NT2/D1 (cell line): ENCODE measurements around the gene SMARCC2.
A peak's percentile ranks its signal among the peaks of the same experiment; 100 is the strongest.

Source experiments
- DNase-seq: peaks from one replicate; pipeline ENCODE4 v3.0.0-alpha.2; 2011; ENCODE audit warnings: low read depth, low spot score
- H3K27me3 ChIP-seq: 2 replicates; pipeline ENCODE4 v1.6.0; 2011; ENCODE audit warnings: mild to moderate bottlenecking; ENCODE audit not compliant: insufficient read length, insufficient read depth
- H3K36me3 ChIP-seq: 2 replicates; pipeline ENCODE4 v1.6.1; 2011; ENCODE audit warnings: mild to moderate bottlenecking, low read length, mixed read lengths; ENCODE audit not compliant: insufficient read depth, insufficient read length
- H3K4me1 ChIP-seq: 2 replicates; pipeline ENCODE4 v1.5.1; 2011; ENCODE audit not compliant: insufficient read depth, insufficient read length
- H3K4me3 ChIP-seq: 2 replicates; pipeline ENCODE4 v1.5.1; 2011; ENCODE audit warnings: low read depth; ENCODE audit not compliant: insufficient read length
- H3K9ac ChIP-seq: 2 replicates; pipeline ENCODE4 v1.6.0; 2011; ENCODE audit warnings: low read depth; ENCODE audit not compliant: insufficient read length
- H3K9me3 ChIP-seq: 2 replicates; pipeline ENCODE4 v1.5.1; 2011; ENCODE audit warnings: mild to moderate bottlenecking, low read length; ENCODE audit not compliant: insufficient read depth
- SUZ12 ChIP-seq: IDR thresholded peaks from 2 replicates; pipeline ENCODE4 v1.6.1; 2011; ENCODE audit not compliant: insufficient read length, insufficient read depth; ENCODE audit errors: extremely low read depth
- YY1 ChIP-seq: IDR thresholded peaks from 2 replicates; pipeline ENCODE4 v1.6.1; 2011; ENCODE audit not compliant: insufficient read length, insufficient read depth
- ZNF274 ChIP-seq: IDR thresholded peaks from 2 replicates; pipeline ENCODE4 v1.6.1; 2011; ENCODE audit warnings: mild to moderate bottlenecking, low read depth, low read length

Gene SMARCC2

GRCh38 chr12:56161690-56162351, 27.5 kb downstream of the SMARCC2 start:
- H3K4me3 ChIP-seq, result no peak overlapping the region
- DNase-seq, result no peak
- peaks cover 73% of the 10 kb centered on the region for H3K36me3 ChIP-seq
- H3K9ac ChIP-seq, result no peak overlapping the region
- H3K4me1 ChIP-seq, result peaks cover 8% of the 10 kb centered on the region
- no peaks in the 10 kb centered on the region for H3K27me3 ChIP-seq
- no peaks in the 10 kb centered on the region for H3K9me3 ChIP-seq
- TF ChIP-seq YY1 (no peak), SUZ12 (no peak), ZNF274 (no peak)

DNA sequence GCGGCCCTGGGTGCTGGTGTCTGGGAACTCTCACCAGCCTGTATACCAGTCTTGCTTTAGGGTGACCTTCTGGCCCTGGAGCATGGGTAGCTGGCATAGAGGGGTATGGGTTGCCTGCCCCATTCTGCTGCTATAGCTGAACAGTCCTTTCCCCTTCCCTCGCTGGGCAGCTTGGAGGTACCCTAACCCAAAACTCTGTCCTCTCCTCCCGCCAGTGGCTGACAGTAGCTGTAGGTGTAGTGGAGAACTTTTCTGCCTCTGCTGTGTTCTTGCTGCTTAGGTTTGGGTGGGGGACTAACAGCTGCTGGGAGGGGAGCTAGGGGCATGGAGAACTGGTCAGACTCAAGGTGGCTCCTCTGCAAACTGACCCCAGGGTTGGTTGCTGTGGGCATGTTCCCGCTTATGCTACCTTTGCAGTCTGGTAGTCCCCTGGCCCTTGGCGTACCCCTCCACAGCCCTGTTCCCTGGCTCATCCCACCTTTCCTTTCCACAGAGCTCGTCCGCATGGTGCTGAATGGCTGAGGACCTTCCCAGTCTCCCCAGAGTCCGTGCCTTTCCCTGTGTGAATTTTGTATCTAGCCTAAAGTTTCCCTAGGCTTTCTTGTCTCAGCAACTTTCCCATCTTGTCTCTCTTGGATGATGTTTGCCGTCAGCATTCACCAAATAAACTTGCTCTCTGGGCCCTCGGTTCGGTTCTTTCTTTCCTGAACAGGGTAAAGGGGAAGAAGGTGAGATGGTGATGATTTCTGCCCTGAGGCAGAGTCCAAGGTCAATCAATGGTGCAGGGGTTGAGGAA, 28.2 kb downstream of the SMARCC2 start:
- no peak for DNase-seq
- peak overlapping the region; percentile 97 for H3K9ac ChIP-seq
- no peaks in the 10 kb centered on the region for H3K9me3 ChIP-seq
- peak overlapping the region; percentile 92 for H3K4me3 ChIP-seq
- H3K36me3 ChIP-seq, result peaks cover 73% of the 10 kb centered on the region
- TF ChIP-seq ZNF274, result no peak
- no peak for TF ChIP-seq SUZ12
- TF ChIP-seq YY1, result no peak
- H3K4me1 ChIP-seq, result peaks cover 8% of the 10 kb centered on the region
- no peaks in the 10 kb centered on the region for H3K27me3 ChIP-seq

- peaks cover 75% of the 10 kb centered on the region for H3K36me3 ChIP-seq
- H3K4me1 ChIP-seq, result peaks cover 8% of the 10 kb centered on the region
- peak overlapping the region; percentile 92 for H3K4me3 ChIP-seq
- TF ChIP-seq SUZ12, result no peak
- TF ChIP-seq ZNF274, result no peak
- no peak for TF ChIP-seq YY1
- peak overlapping the region; percentile 97 for H3K9ac ChIP-seq
- peak; percentile 40 for DNase-seq
- H3K9me3 ChIP-seq, result no peaks in the 10 kb centered on the region
- H3K27me3 ChIP-seq, result no peaks in the 10 kb centered on the region
These were observed 29.0 kb downstream of the SMARCC2 start for GRCh38 chr12:56160193-56160763.

DNA sequence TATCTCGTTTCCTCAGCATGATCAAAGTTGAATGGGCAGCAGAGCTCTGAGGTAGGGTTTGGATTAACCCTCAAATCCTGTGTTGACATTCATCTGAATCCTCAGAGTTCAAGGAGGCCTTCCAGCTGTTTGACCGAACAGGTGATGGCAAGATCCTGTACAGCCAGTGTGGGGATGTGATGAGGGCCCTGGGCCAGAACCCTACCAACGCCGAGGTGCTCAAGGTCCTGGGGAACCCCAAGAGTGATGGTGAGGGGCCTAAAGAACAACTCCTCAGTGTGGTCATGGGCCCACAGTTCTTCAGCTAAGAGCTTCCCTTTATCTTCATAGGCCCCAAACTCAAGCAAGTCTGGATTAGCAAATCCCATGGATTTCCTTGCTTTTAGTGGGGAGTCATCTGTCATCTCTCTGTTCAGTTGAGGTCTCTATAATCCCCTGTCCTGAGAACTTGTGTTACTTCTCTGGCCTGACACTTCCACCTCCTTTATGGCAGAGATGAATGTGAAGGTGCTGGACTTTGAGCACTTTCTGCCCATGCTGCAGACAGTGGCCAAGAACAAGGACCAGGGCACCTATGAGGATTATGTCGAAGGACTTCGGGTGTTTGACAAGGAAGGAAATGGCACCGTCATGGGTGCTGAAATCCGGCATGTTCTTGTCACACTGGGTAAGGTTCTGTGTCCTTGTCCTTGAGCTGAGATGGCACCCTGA, 29.6 kb downstream of the SMARCC2 start:
- Histone ChIP-seq H3K4me3 (peak overlapping the region; percentile 92), H3K9ac (peak overlapping the region; percentile 97), H3K9me3 (no peaks in the 10 kb centered on the region), H3K4me1 (peaks cover 8% of the 10 kb centered on the region), H3K27me3 (no peaks in the 10 kb centered on the region), H3K36me3 (peaks cover 77% of the 10 kb centered on the region)
- TF ChIP-seq ZNF274, result no peak
- DNase-seq, result no peak

GRCh38 chr12:56158926-56159461, 30.3 kb downstream of the SMARCC2 start:
- peak; percentile 47 for DNase-seq
- TF ChIP-seq ZNF274 (no peak), SUZ12 (no peak), YY1 (no peak)
- Histone ChIP-seq H3K36me3 (peaks cover 77% of the 10 kb centered on the region), H3K27me3 (no peaks in the 10 kb centered on the region), H3K9me3 (no peaks in the 10 kb centered on the region), H3K4me1 (peaks cover 10% of the 10 kb centered on the region), H3K9ac (peak overlapping the region; percentile 97), H3K4me3 (peak overlapping the region; percentile 92)

- Histone ChIP-seq H3K36me3 (peaks cover 71% of the 10 kb centered on the region), H3K9ac (peak within 1 kb of the TSS; percentile 97), H3K9me3 (no peaks in the 10 kb centered on the region), H3K4me1 (peaks cover 10% of the 10 kb centered on the region), H3K4me3 (peak within 1 kb of the TSS; percentile 92), H3K27me3 (no peaks in the 10 kb centered on the region)
- peak; percentile 99 for DNase-seq
- peak; percentile 62 for TF ChIP-seq YY1
- TF ChIP-seq SUZ12, result no peak
These were observed 31.0 kb downstream of the SMARCC2 start, which contains the start of gene MYL6 for GRCh38 chr12:56158029-56158925. Gene MYL6, plus strand, starts transcription at chr12:56158359. Its CDS starts 43 bp downstream, at chr12:56158402.
